DOHH2 (cell line): ENCODE results near the gene TRABD2A.

Experiments used
- CTCF ChIP-seq: fragments of 200-600 bp; sonication (generic); IDR thresholded peaks from one replicate; pipeline ENCODE4 v1.5.1; 2014; ENCODE audit warnings: antibody characterized with exemption, mild to moderate bottlenecking, low read depth, low read length; ENCODE audit not compliant: poor library complexity, severe bottlenecking
- EZH2phosphoT487 ChIP-seq: fragments of 200-600 bp; sonication (generic); IDR thresholded peaks from 2 replicates; pipeline ENCODE4 v1.6.1; 2017; ENCODE audit warnings: borderline replicate concordance, mild to moderate bottlenecking, antibody characterized with exemption, low read length, moderate library complexity, mixed read lengths

GRCh38 chr2:84880645-84881521 is at the start of gene TRABD2A:
- no peak for TF ChIP-seq CTCF
- peak; percentile 57; the same call in 1 of the 2 replicates for TF ChIP-seq EZH2phosphoT487
